Measurements from ENCODE around the gene PRR20E.
"Not testable (repeated sequence)": the region's sequence is repeated elsewhere in the genome, so short reads cannot be mapped to it uniquely, and the experiment has no call there.

GRCh38 chr13:57139781-57140180 lies 27.2 kb upstream of the PRR20E start:
- not testable (repeated sequence) for TF ChIP-seq POLR2AphosphoS5 (IDR thresholded peaks at IDR 0.05; ENCODE audit: low read depth, low read length); E2F6 (IDR thresholded peaks at IDR 0.05); CHD2 (IDR thresholded peaks at IDR 0.05; ENCODE audit: low read length); CTCF (IDR thresholded peaks at IDR 0.05; ENCODE audit: control extremely low read depth in 1 of 3, insufficient read depth in 1 of 3, low read depth in 1 of 3, low read length in 3 of 3); EZH2 (IDR thresholded peaks at IDR 0.05; ENCODE audit: low read depth, low read length, severe bottlenecking); CREB1 (IDR thresholded peaks at IDR 0.05); USF2 (IDR thresholded peaks at IDR 0.05; ENCODE audit: low read length); RNF2 (IDR thresholded peaks at IDR 0.05; ENCODE audit: borderline replicate concordance, low read depth, low read length, missing control alignments, poor library complexity, severe bottlenecking); ZNF274 (IDR thresholded peaks at IDR 0.05; ENCODE audit: borderline replicate concordance, extremely low read depth, low read length); RAD21 (IDR thresholded peaks at IDR 0.05 in 1 of 2, conservative IDR thresholded peaks at IDR 0.05 in 1 of 2; ENCODE audit: low read depth in 2 of 2, low read length in 2 of 2); ATF3 (IDR thresholded peaks at IDR 0.05; ENCODE audit: insufficient read depth, low read depth, low read length)
